Activated CD8-positive, alpha-beta memory T cell treated with anti-CD3 and anti-CD28 coated beads for 36 hours (primary cell): ENCODE measurements around the gene GPR157. TPM values are rescaled to one million over a fixed set of nuclear protein-coding genes. Genes with fewer than 3 reads are reported as not detected.

Experiments used
- CTCF ChIA-PET: fragments of 350-600 bp; sonication (Branson Sonifier 250); formaldehyde crosslinking; loops from one replicate; lab custom pipeline; 2021; ENCODE audit warnings: antibody characterized with exemption; lab: Charles Lee
- POLR2A ChIA-PET: fragments of 350-600 bp; sonication (Branson Sonifier 250); formaldehyde crosslinking; loops from one replicate; lab custom pipeline; 2021; ENCODE audit warnings: antibody characterized with exemption; lab: Charles Lee
- total RNA-seq, 2 experiments: library from RNA; stranded (reverse); gene quantifications; one replicate each; pipeline ENCODE4 v1.2.3, GENCODE V29; 2021

GPR157 gene
- total RNA-seq, 2 experiments from 2014 or later, result 1.9 to 3.2 TPM

DNA sequence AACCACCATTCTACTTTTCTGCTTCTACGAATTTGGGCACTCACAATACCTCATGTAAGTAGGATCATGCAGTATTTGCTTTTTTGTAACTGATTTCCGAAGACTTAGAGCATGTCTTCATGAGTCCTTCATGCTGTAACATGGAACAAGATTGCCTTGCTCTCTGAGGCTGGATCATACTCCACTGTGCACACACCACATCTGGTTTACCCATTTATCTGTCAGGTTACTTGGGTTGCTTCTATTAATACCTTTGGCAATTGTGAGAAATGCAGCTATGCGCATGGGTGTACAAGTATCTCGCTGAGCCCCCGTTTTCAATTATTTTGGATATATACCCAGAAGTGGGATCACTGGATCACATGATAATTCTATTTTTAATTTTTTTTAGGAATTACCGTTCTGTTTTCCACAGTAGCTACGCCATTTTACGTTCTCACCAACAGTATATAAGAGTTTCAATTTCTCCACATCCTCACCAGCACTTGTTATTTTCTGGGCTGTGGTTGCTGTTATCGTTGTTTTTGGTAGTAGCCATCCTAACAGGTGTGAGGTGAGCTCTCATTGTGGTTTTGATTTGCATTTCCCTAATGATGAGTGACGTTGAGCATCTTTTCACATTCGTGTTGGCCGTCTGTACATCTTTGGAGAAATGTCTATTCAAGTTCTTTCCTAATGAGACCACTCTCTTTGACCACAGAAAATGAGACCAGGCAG, 48.8 kb downstream of the GPR157 start:
- CTCF ChIA-PET, result no interaction called here

DNA sequence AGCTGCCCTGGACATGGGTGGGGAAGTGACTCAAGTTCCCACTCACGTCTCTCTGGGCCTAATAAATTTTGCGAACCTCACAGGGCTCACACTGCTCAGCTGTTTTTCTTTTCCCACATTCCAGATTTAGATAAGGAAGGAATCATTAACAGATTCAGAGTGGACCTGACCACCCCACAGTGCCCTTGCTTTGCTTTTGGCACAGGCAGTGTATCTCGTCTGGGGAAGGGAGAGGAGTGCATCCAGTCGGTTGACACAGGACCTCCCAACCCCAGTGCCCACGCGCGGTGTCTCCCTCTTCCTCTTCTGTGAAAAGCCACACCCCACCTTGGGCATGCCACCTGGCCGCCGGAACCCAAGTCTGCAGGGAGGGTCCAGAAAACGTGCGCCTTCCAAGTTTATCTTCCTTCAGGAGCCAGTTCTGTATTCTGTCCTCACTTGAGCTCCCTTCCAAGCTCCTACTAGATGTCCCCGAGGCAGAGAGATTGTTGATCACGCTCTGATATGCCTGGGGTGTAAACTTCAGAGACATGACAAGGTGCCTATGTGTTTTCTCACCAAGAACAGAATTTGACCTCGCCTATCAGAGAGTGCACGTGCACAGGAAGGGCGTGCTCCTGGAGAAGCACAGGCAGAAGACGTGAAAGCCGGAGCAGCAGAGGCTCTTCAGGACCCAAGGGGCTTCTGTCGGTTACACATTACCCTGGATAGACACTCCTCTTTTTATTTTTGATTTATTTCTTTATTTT, 50.0 kb downstream of the GPR157 start:
- POLR2A ChIA-PET, result no interaction called here
- CTCF ChIA-PET, result no interaction called here

More for the DNA sequence above, 48.8 kb downstream of the GPR157 start:
- POLR2A ChIA-PET, result no interaction called here

DNA sequence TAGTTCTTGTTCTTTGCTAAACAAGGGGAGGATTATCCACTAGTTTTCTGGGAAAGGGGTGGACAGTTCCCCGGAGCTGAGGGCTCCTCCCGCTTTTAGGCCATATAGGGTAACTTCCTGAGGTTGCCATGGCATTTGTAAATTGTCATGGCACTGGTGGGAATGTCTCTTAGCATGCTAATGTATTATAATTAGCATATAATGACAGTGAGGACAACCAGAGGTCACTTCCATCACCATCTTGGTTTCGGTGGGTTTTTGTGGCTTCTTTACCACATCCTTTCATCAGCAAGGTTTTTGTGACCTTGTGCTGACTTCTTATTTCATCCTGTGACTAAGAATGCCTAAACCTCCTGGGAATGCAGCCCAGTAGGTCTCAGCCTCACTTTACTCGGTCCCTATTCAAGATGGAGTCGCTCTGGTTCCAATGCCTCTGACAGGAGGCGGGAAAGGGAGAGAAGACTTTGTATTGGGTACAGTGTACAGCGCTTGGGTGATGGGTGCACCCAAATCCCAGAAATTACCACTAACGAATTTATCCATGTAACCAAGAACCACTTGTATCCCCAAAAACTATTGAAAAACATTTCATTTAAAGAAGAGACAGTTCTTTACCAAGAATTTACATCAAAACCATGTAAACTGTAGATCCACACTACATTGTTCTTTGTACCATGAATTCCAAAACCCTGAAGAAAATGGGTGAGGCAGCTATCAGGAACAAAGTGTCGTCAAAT, 50.7 kb downstream of the GPR157 start:
- ChIA-PET CTCF (no interaction called here), POLR2A (no interaction called here)

DNA sequence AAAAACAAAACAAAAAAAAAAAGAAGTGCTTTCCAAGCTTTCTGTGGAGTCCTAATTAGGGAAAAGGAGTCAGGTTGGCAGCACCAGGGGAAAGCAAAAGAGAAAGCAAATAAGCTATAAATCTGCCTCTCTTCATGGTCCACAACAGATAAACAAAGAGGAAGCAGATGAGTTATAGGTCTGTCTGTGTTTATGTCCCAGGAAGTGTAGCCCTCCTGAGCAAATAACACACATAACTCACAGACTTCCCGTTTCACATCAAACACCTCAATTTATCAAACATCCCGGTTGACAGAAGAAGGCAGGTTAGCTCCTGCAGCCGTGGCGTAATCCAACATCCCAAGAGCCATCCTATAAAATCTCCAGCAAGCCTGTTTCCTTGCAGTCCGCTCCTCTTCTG, 53.9 kb downstream of the GPR157 start:
- ChIA-PET POLR2A (no interaction called here), CTCF (interaction anchor here (0.6 kb wide), 1 partner anchor 158 kb away, joined by 4 read pairs; no protein-coding TSS in a partner anchor)

GRCh38 chr1:9073143-9073542, 55.8 kb downstream of the GPR157 start:
- ChIA-PET POLR2A (no interaction called here), CTCF (no interaction called here)

GRCh38 chr1:9071554-9072235, 57.2 kb downstream of the GPR157 start:
- ChIA-PET CTCF (no interaction called here), POLR2A (no interaction called here)

DNA sequence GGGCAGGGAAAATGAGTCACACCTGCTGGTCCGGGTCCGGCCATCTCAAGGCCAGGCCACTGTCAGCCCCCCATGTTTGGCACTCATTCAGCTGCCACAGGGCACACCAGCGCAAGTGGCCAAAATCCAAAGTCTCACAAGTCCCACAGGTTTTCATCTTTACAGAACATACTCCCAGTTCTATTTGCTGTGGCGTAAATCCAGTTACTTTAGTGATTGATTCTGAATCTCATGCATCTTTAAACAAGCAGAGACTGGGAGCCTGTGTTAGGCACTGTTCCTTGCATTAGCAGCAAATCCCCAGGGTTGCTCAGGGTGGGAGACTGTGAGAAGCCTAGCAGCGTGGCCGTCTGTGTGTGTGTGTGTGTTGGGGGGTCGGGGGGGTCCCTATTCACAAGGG, 58.4 kb downstream of the GPR157 start:
- CTCF ChIA-PET, result interaction anchor here (0.6 to 1.2 kb wide), 2 partner anchors 64 to 195 kb away, joined by 3 read pairs; no protein-coding TSS in a partner anchor

GRCh38 chr1:9069326-9070100, 59.4 kb downstream of the GPR157 start, which contains the start of gene SLC2A5:
Gene SLC2A5, minus strand, starts transcription at chr1:9069635. Its CDS starts 99 bp downstream, at chr1:9069536.
- CTCF ChIA-PET, result interaction anchor here (0.6 kb wide), 1 partner anchor 196 kb away, joined by 3 read pairs; no protein-coding TSS in a partner anchor

More for the DNA sequence above, 58.4 kb downstream of the GPR157 start:
- POLR2A ChIA-PET, result no interaction called here

DNA sequence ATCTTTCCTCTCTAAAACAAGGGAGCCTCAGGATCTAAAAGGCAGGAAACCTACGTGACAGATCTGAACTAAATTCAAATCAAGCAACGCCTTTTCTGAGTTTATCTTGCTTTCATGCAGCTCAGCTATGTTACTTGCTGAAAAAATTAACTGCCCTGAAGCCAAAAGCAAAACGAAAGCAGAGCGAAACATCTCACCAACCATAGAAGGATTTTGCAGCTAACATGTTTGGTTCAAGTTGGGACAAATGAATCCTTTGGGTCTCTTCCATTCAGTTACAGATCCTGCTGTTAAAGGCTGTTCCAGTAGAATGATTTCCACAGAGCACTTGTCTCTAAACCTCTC, 59.9 kb downstream of the GPR157 start:
- CTCF ChIA-PET, result no interaction called here
- POLR2A ChIA-PET, result no interaction called here

More at GRCh38 chr1:9069326-9070100, 59.4 kb downstream of the GPR157 start, which contains the start of gene SLC2A5:
- POLR2A ChIA-PET, result no interaction called here

DNA sequence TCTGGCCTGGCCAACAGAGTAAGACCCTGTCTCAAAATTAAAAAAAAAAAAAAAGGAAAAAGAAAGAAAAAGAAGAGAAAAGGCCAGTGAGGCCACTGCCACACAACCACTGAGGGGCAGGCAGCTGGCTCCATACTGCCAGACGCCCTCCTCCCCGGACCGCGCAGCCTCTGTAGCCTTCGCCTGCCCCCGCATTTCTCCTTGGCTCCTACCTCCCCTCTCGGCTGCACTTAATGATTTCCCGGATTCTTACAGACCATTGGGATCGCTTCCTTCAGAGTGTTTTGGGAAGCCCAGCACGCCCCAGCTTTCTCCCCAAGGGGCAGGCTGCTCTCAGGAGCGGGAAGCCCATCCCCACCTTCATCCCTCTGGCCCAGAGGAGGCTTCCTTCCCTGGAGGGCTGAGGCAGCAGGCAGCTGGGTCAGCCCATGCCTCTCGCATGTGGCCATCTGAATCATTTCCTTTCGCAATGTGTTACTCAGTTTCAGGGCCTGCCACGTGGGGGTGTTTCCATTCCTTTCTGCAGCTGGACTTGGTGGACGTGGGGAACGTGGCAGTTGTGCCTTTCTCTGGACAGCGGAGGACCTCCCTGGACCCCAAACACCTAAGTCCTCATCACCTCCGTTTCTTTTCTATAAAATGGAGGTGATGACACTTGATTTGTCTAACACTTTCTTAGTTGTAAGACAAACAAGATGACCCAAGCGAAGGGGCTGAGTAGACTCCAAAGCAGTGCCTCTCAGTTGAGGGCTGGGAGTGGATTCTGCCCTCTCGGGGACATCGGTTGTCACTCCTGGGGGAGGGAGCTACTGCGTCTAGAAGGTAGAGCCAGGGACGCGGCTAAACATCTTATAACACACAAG, 61.7 kb downstream of the GPR157 start:
- ChIA-PET CTCF (interaction anchor here (0.6 kb wide), 1 partner anchor 30 kb away, joined by 3 read pairs; no protein-coding TSS in a partner anchor), POLR2A (no interaction called here)

DNA sequence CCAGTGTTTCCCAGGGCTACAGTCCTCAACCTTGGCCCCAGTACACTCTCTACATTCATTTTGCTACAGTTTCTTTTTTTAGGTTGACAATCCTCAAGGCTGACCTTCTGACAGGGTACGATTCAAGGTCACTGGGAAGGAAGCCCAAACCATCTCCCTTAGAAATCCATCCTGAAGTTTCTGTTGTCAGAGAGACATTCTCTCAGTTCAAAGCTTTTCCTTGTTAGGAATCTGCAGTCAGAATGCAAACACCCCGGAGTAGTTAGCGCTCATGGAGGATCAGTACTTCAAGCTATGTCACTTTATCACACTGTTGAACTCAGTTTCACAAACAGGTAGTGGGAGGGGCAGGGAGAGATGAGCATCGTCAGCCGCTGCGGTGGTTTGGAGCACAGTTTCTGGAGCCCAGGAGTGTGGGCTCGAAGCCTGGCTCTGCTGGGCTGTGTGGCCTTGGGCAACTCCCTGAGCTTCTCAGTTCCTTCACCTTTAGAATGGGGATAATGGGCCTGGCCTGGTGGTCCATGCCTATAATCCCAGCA, 63.6 kb downstream of the GPR157 start:
- POLR2A ChIA-PET, result no interaction called here
- CTCF ChIA-PET, result no interaction called here

GRCh38 chr1:9062846-9063245, 66.1 kb downstream of the GPR157 start:
- CTCF ChIA-PET, result no interaction called here
- POLR2A ChIA-PET, result no interaction called here

DNA sequence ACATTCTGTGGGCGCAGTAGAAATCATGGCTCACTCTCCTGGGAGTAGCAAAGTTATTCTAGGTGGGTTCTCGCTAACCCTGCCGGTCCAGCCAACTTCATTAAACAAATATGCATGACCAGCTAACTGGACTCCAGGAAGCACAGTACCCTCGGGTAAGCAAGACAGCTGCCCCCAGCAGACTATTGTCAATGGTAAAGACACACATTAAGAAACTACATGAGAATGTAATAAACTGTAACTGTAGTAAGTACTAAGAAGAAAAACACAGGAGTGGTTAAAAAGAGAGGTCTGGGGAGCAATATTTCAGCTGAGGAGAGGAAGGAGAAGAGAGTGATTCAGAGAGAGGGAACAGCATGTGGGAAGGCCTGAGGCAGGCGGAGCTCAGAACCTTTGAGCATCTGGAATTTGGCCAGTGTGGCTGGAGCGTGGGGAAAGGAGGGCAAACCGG, 66.9 kb downstream of the GPR157 start:
- POLR2A ChIA-PET, result interaction anchor here (0.6 kb wide), 1 partner anchor 295 kb away, joined by 4 read pairs; no protein-coding TSS in a partner anchor
- CTCF ChIA-PET, result no interaction called here

GRCh38 chr1:9061252-9061960, 67.5 kb downstream of the GPR157 start:
- POLR2A ChIA-PET, result no interaction called here

DNA sequence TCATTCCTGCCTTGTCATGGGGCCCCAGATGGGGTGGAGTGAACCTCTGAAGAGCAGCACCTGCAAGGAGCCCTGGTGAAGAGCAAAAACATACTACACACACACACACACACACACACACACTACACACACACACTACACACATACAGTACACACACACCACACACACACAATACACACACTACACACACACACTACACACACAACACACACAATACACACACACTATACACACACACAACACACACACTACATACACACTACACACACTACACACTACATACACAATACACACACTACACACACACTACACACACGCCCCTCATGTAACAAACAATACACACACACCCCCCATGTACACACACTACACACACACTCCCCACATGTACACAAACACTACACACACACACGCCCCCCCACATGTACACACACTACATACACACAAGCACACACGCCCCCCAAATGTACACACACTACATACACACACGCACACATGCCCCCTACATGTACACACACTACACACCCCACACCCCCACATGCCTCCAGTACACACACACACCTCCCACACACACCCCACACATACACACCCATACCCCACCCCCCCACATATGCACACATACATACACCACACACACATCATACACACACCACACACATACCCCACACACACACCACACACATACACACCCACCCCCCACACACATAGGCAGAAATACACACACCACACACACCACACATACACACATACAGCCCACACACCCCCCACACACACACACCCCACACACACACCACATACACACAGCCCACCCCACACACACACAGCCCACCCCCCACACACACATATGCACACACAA, 68.8 kb downstream of the GPR157 start:
- CTCF ChIA-PET, result interaction anchor here (0.6 kb wide), 1 partner anchor 82 kb away, joined by 4 read pairs; no protein-coding TSS in a partner anchor

More at GRCh38 chr1:9061252-9061960, 67.5 kb downstream of the GPR157 start:
- CTCF ChIA-PET, result interaction anchor here (0.6 kb wide), 1 partner anchor 1406 kb away, joined by 3 read pairs; no protein-coding TSS in a partner anchor

GRCh38 chr1:9058465-9058864, 70.4 kb downstream of the GPR157 start:
- POLR2A ChIA-PET, result no interaction called here
- CTCF ChIA-PET, result no interaction called here

More for the DNA sequence above, 68.8 kb downstream of the GPR157 start:
- POLR2A ChIA-PET, result no interaction called here
